Testis (tissue), 3 donors: ENCODE measurements around the gene GLYATL3. TPM values are rescaled to one million over a fixed set of nuclear protein-coding genes. Genes with fewer than 3 reads are reported as not detected.

ENCODE experiments used
- DNase-seq: peaks from one replicate; pipeline ENCODE4 v3.0.0-alpha.2; 2019
- H3K27ac ChIP-seq, 2 donors: fragments of 200-600 bp; sonication (generic); one replicate each; pipeline ENCODE4 v1.5.1; 2019
- H3K27me3 ChIP-seq: fragments of 200-600 bp; sonication (generic); one replicate; pipeline ENCODE4 v1.5.1; 2019
- H3K36me3 ChIP-seq: fragments of 200-600 bp; sonication (generic); one replicate; pipeline ENCODE4 v1.5.1; 2017; ENCODE audit warnings: low read depth; ENCODE audit errors: missing control alignments
- H3K4me1 ChIP-seq: fragments of 200-600 bp; sonication (generic); one replicate; pipeline ENCODE4 v1.5.1; 2019
- H3K4me3 ChIP-seq, 2 donors: fragments of 200-600 bp; sonication (generic); one replicate each; pipeline ENCODE4 v1.5.1; 2017 to 2019
- H3K9me3 ChIP-seq: fragments of 200-600 bp; sonication (generic); one replicate; pipeline ENCODE4 v1.5.1; 2017
- CTCF ChIP-seq, 3 experiments: fragments of 450-650 bp in 2 of 3; fragments of 200-600 bp in 1 of 3; sonication (generic) in 1 of 3; IDR thresholded peaks; one replicate each; pipeline ENCODE4 v1.5.1; 2016 to 2019; ENCODE audit warnings: antibody characterized with exemption in 3 of 3, mild to moderate bottlenecking in 2 of 3, moderate library complexity in 1 of 3
- POLR2A ChIP-seq: fragments of 450-650 bp; IDR thresholded peaks from one replicate; pipeline ENCODE4 v1.6.1; 2017; ENCODE audit warnings: antibody characterized with exemption, mild to moderate bottlenecking, moderate library complexity
- WGBS, 2 donors: methylation state at CpG; one replicate each; pipeline ENCODE4 v1.1.5; 2018; 5-methylcytosine and 5-hydroxymethylcytosine counted together
- intact Hi-C: fragments of 100-400 bp; cut with DNase I; formaldehyde crosslinking; loops from one replicate; pipeline ENCODE4 v1.15.1; 2023; ENCODE audit warnings: low total_unique reads
- polyA plus RNA-seq: library from polyadenylated mRNA; stranded (reverse); fragments of 350-450 nt; fragmentation: Illumina TruSeq; extraction: RNeasy Lipid Tissue Mini Kit (QIAGEN cat#74804); gene quantifications from one replicate; pipeline ENCODE4 v1.2.3, GENCODE V29; 2014; ENCODE audit warnings: low read depth, low replicate concordance; ENCODE audit not compliant: insufficient read depth
- total RNA-seq, 2 donors: library from RNA; depleted of rRNA; stranded (reverse); fragments of >200 nt; gene quantifications; one replicate each; pipeline ENCODE4 v1.2.3, GENCODE V29; 2016

Gene GLYATL3
- total and polyA plus RNA-seq, 3 donors from 2014 or later: not detected

DNA sequence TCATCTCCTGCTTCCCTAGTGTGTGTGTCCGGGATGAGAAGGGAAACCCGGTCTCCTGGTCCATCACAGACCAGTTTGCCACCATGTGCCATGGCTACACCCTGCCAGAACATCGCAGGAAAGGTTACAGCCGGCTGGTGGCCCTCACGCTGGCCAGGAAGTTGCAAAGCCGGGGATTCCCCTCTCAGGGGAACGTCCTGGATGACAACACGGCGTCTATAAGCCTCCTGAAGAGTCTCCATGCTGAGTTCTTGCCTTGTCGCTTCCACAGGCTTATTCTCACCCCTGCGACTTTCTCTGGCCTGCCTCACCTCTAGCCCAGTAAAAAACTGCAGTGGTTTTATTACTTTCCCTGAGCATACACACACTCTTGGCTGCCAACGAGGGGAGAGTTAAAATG, 26.9 kb downstream of the GLYATL3 start:
- H3K9me3 ChIP-seq: no peaks in the 10 kb centered on the region
- DNase-seq: no peak
- intact Hi-C loops: no loop called here
- H3K4me3 ChIP-seq: peak overlapping the region in 1 of 2 donors; percentile 29
- 53 to 59% methylated on average over 12 of the region's 12 CpGs for WGBS, 2 donors
- no peaks in the 10 kb centered on the region for H3K36me3 ChIP-seq
- no peak overlapping the region for H3K27ac ChIP-seq
- no peaks in the 10 kb centered on the region for H3K27me3 ChIP-seq
- no peak for TF ChIP-seq CTCF (IDR thresholded peaks at IDR 0.05)
- TF ChIP-seq POLR2A: no peak
- no peaks in the 10 kb centered on the region for H3K4me1 ChIP-seq

- 58 to 61% methylated on average over 1 of the region's 1 CpG for WGBS, 2 donors
Observed at GRCh38 chr6:49527320-49527719, 27.6 kb downstream of the GLYATL3 start.

GRCh38 chr6:49528571-49528970, 28.8 kb downstream of the GLYATL3 start:
- Histone ChIP-seq H3K27ac (no peak overlapping the region), H3K4me3 (no peak overlapping the region), H3K36me3 (no peaks in the 10 kb centered on the region), H3K9me3 (no peaks in the 10 kb centered on the region), H3K4me1 (no peaks in the 10 kb centered on the region), H3K27me3 (no peaks in the 10 kb centered on the region)
- intact Hi-C loops: no loop called here
- no peak for DNase-seq
- TF ChIP-seq POLR2A (no peak), CTCF (IDR thresholded peaks at IDR 0.05) (no peak)
- 59% methylated on average over 3 of the region's 3 CpGs for WGBS, 2 donors

More at GRCh38 chr6:49527320-49527719, 27.6 kb downstream of the GLYATL3 start:
- TF ChIP-seq POLR2A: no peak
- no peak for TF ChIP-seq CTCF (IDR thresholded peaks at IDR 0.05)
- Histone ChIP-seq H3K27me3 (no peaks in the 10 kb centered on the region), H3K4me3 (no peak overlapping the region), H3K27ac (no peak overlapping the region), H3K36me3 (no peaks in the 10 kb centered on the region), H3K4me1 (no peaks in the 10 kb centered on the region), H3K9me3 (no peaks in the 10 kb centered on the region)
- DNase-seq: no peak
- intact Hi-C loops: no loop called here

GRCh38 chr6:49530141-49530776, 30.5 kb downstream of the GLYATL3 start:
- intact Hi-C loops: no loop called here

More at GRCh38 chr6:49530141-49530776, 30.5 kb downstream of the GLYATL3 start:
- Histone ChIP-seq H3K36me3 (no peaks in the 10 kb centered on the region), H3K4me1 (no peaks in the 10 kb centered on the region), H3K27ac (no peak overlapping the region), H3K4me3 (no peak overlapping the region), H3K9me3 (no peaks in the 10 kb centered on the region), H3K27me3 (no peaks in the 10 kb centered on the region)
- WGBS, 2 donors: 78 to 81% methylated on average over 2 of the region's 2 CpGs
- no peak for DNase-seq
- no peak for TF ChIP-seq POLR2A
- TF ChIP-seq CTCF (IDR thresholded peaks at IDR 0.05): no peak
